SW 1271 (cell line): ENCODE data around the gene MYO15B.
"Not testable (repeated sequence)": the region's sequence is repeated elsewhere in the genome, so short reads cannot be mapped to it uniquely, and the experiment has no call there.

Experiments used
- DNase-seq, 2 experiments: peaks; one replicate each; lab custom pipeline; 2025; lab: John Stamatoyannopoulos, UW

MYO15B gene

DNA sequence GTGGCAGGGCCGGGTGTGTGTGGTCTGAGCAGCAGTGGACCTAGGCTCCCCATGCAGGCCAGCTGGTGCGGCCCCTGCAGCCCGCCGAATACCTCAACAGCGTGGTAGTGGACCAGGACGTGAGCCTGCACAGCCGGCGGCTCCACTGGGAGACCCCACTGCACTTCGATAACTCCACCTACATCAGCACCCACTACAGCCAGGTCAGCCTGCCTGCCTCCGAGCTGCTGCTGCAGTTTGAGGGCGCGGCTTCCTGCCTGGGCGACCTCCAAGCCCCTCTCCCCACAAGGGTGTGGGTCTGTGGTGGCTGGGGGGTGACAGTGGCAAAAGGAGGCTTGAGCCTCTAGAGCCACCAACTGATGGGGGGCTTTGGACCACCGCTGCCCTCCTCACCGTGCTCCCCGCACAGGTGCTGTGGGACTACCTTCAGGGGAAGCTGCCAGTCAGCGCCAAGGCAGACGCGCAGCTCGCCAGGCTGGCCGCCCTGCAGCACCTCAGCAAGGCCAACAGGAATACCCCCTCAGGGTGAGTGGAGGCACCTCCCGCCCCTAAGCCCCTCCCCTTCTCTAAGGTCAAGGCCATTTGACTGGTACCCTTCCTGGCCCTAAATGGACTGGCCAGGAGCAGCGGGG lies 37.2 kb downstream of the MYO15B start:
- DNase-seq: no peak

DNA sequence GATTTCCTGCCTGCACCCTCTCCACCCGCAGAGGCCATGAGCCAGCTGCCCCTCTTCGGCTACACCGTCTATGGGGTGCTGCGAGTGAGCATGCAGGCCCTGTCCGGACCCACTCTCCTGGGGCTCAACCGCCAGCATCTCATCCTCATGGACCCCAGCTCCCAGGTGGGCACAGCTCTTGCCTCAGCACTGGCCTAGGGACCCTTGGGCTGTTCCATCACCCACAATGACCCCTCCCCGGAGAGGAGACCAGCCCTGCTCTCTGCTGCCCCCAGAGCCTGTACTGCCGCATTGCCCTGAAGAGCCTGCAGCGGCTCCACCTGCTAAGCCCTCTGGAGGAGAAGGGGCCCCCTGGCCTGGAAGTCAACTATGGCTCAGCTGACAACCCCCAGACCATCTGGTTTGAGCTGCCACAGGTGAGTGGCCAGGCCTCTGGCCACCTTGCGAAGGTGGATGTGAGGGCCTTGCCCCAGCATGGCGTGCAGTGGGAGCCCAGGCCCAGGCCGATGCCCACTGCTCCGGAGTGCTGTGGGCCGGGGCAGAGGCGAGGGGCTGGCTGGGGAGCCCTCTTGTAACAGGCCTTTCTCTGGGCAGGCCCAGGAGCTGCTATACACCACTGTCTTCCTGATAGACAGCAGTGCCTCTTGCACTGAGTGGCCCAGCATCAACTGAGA lies 38.4 kb downstream of the MYO15B start:
- DNase-seq: no peak

DNA sequence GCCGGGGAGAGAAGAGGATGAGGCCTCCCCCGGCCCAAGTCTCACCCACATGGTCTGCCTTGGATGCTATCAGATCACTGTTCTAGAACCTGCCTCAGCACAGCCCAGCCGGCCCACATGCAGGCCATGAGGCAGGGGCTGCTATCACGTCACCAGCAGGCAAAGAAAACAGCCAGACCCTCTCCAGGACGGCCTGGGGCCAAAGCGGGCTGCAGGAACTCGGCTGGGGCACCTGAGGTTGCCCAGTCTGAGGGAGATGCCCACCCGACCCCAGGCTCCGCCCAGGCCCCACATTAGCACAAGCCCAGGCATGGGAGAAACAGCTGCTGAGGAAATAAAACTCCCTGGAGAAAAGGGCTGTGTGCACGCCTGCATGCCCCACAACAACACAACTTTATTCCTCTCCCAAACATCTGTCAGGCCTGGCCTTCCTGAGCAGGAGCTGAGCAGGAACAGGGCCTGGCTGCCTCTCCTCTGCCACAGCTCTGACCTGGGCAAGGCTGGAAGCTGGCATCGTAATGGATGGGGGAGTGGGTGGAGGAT lies 39.0 kb downstream of the MYO15B start:
- DNase-seq: no peak

DNA sequence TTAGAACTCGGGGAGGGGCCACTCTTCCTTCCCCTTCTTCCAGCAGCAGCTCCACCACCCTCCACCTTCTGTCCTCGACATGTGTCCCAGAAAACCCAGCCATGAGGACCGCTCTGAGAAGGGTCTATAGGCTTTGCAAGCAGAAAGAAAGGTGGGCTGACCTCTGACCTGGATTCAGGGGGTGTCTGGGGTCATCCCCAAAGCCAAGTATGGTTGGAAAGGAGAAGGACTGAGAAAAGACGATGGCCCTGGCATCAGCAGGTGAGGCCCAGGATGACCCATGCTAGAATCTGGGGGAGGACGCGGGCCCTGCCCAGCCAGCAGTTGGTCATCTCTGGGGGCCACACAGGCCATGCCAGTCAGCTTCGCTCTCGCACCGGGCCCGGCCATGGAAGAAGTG lies 39.5 kb downstream of the MYO15B start:
- no peak for DNase-seq

DNA sequence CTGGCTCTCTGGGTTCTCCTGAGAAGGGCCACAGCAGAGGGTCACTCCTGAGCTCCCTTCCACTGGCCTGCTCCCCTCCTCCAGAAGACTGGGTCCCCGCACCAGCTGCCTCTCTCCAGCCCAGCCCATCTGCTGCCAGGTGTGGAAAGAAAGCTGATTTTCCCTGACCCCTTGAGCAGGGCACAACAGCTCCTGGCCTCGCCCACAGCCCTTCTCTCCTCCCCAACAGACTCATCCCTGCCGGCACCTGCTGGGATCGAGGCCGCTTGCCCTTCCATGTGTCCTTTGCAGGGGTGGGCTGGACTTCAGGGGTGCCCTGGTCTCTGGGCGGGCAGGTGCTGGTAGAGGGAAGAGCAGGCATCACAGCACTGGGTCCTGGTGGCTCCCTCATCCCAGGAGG lies 40.8 kb downstream of the MYO15B start:
- DNase-seq: no peak

DNA sequence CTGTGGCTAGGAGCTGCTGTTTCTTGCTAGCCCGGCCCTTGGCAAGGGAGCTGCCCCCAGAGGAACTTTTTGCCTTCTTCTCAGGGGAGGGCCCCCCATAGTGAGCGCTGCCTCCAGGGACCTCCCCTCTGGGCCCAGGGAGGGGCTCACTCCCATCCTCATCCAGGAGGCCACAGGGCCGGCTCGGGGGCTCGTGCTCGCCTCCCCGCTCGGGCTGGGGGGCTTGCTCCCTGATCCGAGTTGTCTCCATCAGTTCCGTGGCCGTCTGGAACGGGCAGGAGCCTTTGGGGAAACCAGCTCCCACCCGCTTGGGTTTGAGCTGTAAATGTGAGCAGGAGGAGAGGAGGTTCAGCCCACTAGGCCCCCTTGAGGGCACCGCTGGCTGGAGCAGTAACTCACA lies 41.6 kb downstream of the MYO15B start:
- no peak for DNase-seq

DNA sequence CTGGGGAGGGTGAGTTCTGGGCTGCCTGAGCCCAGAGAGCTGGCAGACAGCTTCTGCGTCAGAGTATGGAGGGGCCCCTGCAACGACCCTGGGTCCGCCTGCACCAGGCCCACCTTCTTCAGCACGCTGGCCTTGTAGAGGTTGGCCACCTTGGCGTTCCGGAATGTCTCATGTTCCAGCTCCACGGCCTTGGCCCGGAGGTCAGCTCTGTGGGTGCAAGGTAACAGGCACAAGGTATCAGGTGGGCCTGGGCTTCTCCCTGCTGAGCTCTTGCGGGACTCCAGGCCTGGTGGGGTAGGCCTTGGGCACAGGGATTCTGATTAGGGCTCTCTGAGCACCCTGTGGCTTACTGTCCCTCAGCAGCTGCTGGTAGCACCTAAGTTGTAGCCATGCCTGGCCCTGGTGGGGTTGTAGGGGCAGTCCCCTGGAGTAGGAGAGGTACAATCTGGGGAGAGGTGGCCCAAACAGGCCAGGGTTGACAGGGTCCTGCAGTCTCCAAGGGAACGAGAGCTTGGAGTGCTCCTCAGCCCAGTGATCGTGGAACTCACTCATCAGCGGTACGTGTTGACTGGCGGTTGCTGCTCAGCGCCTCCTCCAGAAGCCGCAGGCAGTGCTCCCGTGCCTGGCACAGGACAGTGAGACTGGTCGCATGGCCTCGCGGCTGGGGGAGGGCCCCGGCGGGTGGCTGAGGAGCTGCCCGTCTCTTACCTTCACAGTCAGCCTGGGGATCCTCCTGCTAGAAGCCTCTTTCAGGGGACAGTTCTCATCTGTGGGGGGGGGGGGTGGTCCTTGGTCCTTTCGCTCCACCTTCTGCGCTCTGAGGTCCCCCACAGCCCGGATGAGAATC lies 42.7 kb downstream of the MYO15B start:
- DNase-seq: no peak

DNA sequence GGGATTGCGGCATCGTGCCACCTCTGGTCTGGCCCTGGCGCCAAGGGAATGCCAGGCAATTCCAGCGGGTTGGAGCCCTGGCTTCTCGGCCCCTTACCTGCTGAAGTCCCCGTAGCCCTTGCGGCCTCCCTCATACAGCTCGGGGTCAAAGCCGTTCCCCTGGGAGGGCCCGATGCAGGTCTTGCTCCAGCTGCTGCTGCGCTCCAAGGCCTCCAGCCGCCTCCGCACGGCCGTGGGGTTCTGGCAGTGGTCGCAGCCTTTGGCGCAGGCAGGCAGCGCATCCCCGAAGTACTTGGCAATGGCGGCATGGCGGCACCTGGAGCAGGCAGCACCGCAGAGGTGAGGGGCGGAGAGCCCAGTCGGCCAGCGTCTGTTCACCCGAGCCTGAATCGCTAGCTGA lies 43.8 kb downstream of the MYO15B start:
- no peak for DNase-seq

DNA sequence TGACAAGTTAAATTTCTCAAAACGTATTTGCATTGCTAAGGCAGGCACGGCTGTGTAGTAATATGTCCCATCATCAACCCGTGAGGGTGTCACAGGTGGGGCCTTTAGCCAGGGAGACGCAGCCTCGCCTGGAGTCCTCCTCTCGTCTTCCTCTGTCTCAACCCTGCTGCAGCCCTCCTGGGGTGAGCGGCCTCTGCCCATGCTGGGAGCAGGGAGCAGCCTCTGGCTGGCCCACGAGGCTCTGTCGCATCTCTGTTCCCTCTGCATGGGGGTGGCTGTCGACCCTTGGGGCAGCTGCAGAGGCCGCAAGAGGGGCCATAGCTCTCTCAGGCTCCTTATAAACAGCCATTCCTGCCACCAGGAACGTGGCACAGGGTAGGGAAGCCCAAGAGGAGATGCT lies 44.8 kb downstream of the MYO15B start:
- no peak for DNase-seq

DNA sequence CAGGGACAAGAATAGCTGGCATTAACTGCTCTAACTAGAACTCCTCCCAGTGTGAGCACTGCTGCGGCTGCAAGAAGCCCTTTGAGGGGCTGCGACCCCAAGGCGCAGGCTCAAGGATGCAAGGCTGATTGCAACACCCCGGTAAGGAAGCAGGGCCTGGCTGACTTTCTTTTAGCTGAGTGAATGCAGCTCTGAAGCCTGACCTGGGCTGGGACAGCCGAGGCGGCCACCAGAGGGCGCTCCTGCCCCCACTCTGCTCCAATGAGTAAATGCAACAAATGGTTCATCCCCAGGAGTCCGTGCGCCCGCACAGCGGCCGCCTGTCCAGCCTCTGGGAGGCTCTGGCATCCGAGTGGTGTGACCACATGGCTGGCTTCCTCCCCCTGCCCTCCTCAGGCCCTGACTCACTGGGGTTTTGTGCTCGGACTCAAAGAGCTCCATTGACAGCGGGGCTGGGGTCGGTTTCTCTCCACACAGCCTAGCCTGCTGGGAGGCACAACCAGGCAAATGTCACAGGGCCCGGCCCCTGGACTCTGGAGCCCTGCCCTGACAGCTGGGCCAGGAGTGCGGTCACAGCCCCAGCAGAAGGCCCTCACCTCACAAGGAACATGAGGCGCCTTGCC lies 45.4 kb downstream of the MYO15B start, which contains the start of gene SMIM5:
Gene SMIM5, plus strand, starts transcription at position 572 of the 623 bp plus-strand sequence. CDS start 6,768 bp downstream, outside the sequence.
- peak; percentile 29 to 60 for DNase-seq

DNA sequence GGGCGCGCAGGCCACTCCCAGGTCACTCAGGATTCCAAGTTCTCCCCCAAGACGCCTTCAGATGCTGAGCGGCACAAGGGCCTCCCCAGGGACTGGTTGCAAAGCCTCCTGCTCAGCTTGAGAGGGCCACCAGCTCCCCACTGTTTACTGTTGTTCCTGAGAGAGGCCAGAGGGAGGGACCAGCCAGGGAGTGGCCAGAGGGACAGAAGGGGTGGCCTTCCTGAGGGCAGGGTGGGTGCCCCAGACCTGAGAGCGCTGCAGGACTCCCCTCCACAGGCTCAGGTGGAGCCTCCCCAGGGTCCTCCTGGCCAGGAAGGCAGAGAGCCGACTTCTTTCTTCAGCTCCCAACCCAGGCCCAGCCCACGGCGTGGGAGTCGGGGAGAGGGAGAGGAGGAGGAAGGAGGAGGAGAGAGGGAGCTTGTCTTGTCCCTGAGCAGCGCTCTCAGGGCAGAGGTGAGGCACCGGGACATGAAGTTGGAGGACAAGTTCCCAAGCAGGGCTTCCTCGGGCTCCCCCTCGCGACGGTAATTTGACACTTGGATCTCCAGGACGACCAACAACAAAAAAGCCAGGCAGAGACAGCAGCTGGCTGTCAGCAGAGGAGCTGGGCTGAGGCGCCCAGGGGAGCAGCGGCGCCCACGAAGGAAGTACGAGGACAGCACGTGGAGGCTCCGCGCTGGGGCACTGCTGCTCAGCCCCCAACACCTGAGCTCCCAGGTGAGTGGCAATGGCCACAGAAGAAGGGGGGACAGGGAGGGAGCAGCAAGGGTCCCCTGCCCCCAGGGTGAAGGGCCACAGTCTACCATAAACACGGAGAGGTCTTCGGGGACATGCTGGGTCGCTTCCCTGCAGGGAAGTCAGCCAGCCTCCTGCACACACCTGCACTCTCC lies 46.1 kb downstream of the MYO15B start:
- peak; percentile 47 to 76 for DNase-seq

DNA sequence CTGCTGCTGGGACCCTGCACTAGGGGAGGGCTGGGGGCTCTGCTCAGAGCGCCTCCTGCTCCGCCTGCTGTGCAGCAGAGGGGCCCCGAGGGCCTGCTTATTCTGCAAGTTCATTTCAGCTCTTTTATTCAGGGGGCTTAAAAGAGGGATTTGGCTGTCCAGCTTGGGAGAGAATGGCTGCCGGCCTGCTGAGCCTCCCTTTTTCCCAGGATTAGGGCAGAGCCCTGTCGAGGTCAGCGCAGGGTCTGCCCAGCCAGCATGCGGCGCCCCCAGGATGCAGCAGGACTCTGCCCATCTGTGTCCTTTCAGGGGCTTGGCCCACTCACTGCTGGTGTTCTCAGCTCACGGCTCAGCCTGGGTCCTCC lies 46.8 kb downstream of the MYO15B start:
- no peak for DNase-seq

DNA sequence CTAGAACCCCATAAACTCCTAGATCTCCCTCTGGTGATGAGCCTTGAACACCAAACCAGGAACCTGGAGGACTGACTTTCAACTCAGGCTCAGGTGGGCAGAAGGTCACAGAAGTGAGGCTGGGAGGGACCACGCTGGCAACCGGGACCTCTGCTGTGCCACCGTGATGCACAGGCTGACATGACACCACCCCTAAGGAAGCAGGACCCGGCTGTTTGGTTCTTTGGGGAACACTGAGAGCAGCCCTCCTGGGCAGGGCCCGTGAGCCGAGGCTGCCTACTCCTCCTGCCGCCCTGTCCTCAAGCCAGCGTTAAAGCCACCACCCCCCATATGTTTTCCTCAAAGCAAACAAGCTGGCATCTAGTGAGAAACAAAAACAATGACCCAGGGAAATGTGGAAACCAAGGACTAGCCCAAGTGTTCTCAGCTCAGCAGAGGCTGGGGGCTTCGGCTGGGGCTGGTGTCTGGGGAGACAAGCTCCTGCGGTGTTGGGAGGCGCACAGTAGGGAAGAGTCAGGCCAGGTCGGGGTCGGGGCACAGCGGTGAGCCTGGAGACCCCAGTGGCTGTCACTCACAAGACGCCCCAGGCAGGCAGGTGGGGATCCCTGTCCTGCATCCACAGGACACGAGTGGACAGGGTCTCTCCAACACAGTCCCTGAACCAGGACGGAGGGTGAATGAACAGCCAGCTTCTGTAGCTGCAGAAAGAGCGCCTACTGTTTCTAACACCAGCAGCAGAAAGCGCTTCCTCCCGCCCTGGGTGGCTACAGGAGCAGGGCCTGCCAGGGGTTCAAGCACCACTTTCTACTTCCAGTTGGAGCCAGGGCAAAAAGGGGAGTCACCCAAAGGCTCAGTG lies 47.4 kb downstream of the MYO15B start:
- no peak for DNase-seq

DNA sequence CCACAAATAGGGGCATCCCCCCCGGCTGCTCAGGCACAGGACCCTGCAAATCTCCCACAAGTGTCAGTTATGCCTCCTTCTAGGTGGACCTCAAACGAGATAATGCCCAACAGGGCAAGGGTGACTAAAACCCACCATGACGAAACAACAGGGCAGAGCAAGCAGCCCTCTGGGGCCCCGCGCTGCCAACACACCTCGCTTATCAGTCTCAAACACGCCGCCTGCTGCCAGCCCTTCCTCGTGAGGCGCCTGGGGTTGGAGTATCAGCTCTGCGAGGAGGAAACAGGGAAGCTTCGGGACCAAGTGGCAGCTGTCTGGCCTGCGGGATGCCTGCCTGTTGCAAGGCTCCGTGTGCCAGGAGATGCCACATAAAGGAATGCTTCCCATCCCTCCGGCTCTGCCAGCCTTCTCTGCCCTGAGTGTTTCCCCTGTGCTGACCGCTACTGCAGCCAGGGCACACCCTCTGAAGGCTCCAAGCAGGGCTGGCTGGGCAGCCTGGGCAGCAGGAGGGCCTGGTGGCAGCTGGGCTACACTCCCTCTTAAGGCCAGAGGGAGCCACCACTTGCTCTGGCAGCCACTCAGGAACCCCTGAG lies 48.1 kb downstream of the MYO15B start:
- no peak for DNase-seq

DNA sequence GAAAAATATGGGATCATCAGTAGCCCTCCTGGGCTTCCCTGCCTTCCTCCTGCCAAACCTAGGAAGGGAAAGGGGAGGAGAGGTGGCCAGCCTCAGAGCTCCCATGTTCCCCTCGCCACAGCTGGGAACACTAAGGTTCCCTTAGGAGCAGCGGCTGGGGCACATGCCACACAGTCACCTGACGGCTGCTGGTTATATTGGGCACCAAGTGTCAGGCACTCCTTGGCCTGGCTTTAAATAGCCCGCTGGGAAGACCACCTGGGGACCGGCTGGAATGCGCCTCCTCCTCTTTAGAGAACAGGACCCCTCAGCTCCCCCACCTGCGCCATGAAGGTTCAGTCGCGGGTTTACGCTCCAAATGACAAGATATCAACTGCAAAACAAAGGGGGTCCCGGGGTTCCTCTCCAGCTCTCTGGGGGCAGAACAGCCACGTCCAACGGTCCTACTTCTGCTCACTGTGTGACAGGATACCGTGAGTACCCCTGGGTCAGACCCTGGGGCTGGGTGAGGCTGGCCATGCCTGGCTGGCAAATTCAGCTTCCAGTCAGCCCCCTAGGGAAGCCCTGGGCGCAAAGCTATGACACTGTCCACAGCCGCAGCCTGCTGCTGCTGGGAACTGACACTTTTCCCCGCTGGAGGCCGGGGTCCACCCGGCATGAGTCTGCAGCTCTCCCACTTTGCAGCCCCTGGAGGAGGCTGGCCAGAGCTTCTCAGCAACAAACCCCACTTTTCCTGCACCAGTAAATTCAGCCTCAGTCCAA lies 49.0 kb downstream of the MYO15B start:
- DNase-seq: no peak

DNA sequence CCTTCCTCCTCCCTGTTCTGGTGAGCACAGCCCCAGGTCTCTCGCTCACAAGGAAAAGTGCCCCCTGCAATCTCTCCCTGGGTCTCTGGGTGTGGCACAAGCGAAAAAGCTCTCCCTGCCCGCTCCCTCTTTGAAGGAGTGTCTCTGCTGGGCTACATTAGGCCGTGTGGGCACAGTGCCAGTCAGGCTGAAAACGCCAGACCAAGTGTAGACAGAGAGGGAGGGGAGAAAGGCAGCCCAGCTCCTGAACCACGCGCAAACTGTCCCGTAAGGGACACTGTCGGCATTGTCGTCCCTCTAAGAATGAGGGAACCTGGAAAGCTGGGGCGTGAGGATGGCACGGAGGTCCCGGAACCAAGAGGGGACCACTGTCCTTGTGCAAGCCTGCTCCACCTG lies 49.5 kb downstream of the MYO15B start:
- no peak for DNase-seq

DNA sequence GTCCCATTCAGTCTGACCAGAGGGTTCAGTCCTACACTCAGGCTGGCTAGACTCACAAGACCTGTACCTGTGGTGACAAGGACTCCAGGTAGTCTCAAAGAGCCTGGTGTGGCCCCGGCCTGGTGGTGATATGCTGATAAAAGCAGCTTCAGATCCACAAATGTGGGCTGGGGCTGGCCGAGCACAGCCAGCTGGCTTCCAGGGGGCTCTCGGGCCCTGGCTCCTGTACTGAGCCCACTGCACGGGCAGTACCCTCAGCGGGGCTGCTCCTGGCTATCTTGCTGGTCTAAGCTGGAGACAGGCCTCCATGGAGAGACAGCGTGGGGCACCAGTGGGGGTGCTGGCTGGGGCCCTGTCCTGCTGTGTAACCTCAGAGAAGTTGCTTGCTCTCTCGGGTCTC lies 50.0 kb downstream of the MYO15B start:
- DNase-seq: no peak

DNA sequence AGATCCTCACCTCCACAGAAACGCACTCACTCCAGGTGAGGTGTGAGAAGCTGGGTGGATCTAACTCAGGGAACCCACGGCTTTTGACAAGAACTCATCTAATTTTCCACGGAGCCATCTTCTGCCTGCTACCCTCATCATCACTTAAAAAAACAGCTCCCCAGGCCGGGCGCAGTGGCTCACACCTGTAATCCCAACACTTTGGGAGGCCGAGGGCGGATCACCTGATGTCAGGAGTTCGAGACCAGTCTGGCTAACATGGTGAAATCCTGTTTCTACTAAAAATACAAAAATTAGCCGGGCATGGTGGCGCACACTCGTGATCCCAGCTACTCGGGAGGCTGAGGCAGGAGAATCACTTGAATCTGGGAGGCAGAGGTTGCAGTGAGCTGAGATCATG lies 50.4 kb downstream of the MYO15B start:
- DNase-seq: not testable (repeated sequence)

DNA sequence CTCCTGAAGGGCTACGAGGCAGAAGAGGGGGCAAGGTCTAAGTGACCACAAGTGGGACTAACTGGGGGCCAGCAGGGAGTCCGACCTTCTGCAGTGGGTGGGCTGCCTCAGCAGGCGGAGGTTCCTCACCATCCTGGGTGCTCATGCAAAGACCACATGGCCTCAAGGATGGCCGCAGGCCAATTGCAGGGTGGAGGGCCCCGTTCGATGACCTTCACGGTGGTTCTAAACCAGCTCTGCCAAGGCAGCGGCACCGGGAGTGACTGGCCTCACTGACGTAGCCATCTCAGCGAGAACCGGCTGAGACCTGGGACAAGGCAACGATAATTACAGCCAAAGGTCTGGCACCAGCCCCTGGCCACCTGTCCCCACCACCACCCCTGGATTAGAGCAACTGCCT lies 51.3 kb downstream of the MYO15B start:
- no peak for DNase-seq
